ENCODE data around the gene TRIM2.

DNA sequence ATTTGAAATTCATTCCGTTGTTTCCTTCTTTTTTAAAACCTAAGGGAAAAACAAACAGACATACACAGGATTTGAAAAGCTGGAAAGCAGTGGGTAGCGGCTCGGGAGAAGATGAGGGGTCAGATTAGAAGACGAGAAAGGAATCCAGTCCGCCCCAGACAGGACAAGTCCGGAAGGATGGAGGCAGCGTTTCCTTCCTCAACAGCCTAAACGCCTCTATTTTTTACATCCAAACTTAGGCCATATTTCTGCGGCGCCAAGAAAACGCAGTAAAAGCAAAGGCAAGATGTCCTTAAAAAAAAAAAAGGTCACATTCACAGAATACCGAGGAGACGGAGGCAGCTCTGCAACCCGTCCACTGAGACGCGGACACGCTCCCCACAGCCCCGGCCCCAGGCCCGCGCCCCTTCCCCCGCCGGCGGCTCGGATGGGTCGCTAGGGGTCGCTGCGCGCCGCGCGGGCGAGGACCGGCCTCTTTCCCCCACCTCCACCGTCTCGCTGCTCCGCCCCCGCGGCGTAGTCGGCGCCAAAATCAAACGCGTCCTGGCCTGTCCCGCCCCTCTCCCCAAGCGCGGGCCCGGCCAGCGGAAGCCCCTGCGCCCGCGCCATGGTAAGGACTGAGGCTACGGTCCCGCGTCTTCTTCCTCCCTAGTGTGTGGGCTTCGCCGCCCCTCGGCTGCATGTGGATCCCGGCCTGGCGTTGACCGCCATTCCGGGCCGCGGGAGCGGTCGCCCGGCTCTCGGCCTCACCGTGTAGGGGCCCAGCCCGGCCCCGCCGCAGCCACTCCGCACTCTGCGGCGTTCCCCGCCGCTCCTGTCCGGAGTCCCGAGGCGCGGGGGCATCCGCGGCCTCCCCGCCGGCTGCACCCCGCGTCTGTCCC lies 140.1 kb downstream of the TRIM2 start, which contains the start of gene MND1:
- TF ChIP-seq, protein P1, sequence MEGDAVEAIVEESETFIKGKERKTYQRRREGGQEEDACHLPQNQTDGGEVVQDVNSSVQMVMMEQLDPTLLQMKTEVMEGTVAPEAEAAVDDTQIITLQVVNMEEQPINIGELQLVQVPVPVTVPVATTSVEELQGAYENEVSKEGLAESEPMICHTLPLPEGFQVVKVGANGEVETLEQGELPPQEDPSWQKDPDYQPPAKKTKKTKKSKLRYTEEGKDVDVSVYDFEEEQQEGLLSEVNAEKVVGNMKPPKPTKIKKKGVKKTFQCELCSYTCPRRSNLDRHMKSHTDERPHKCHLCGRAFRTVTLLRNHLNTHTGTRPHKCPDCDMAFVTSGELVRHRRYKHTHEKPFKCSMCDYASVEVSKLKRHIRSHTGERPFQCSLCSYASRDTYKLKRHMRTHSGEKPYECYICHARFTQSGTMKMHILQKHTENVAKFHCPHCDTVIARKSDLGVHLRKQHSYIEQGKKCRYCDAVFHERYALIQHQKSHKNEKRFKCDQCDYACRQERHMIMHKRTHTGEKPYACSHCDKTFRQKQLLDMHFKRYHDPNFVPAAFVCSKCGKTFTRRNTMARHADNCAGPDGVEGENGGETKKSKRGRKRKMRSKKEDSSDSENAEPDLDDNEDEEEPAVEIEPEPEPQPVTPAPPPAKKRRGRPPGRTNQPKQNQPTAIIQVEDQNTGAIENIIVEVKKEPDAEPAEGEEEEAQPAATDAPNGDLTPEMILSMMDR (IDR thresholded peaks at IDR 0.05), result peak; percentile 86 to 100 (median 92)
- TF ChIP-seq POLR2A (IDR thresholded peaks at IDR 0.05), result no peak

All from uterus (tissue), 2 donors.